CD4-positive, alpha-beta T cell (primary cell): ENCODE data around the gene FAR1. TPM values are rescaled to one million over a fixed set of nuclear protein-coding genes. Genes with fewer than 3 reads are reported as not detected.
"Not testable (repeated sequence)": the region's sequence is repeated elsewhere in the genome, so short reads cannot be mapped to it uniquely, and the experiment has no call there.

Experiments
- ATAC-seq: fragments of 200-7000 bp; cut with Tn5 transposase; one replicate; pipeline ENCODE4 v1.10.0; 2022; ENCODE audit warnings: mild to moderate bottlenecking; ENCODE audit not compliant: poor library complexity
- CTCF ChIA-PET: fragments of 350-600 bp; sonication (Branson Sonifier 250); formaldehyde crosslinking; loops from one replicate; lab custom pipeline; 2021; ENCODE audit warnings: antibody characterized with exemption, inconsistent platforms; lab: Charles Lee
- POLR2A ChIA-PET: fragments of 350-600 bp; sonication (Branson Sonifier 250); formaldehyde crosslinking; loops from one replicate; lab custom pipeline; 2021; ENCODE audit warnings: antibody characterized with exemption, inconsistent platforms; lab: Charles Lee
- DNase-seq, 14 experiments: peaks; one replicate each; pipeline ENCODE4 v3.0.0-alpha.2; 2013 to 2020; ENCODE audit warnings: mixed read lengths in 2 of 14
- H3K27ac ChIP-seq, 2 donors: one replicate each; pipeline versions ENCODE4 v1.5.1 to v1.7.0; 2013; ENCODE audit warnings: low read length in 2 of 2, low read depth in 1 of 2, mild to moderate bottlenecking in 1 of 2
- H3K27me3 ChIP-seq, 2 experiments: 1 replicate in 1 of 2; 2 replicates in 1 of 2; pipeline versions ENCODE4 v1.6.1 to v1.7.0; 2013; ENCODE audit warnings: low read length in 2 of 2, control low read depth in 1 of 2, mild to moderate bottlenecking in 1 of 2, moderate library complexity in 1 of 2; ENCODE audit not compliant: insufficient read depth in 2 of 2, control insufficient read depth in 1 of 2
- H3K36me3 ChIP-seq: one replicate; pipeline ENCODE4 v1.6.1; 2013; ENCODE audit warnings: low read length, control low read depth; ENCODE audit not compliant: insufficient read depth
- H3K4me1 ChIP-seq: one replicate; pipeline ENCODE4 v1.6.1; 2013; ENCODE audit warnings: low read length, control low read depth; ENCODE audit not compliant: insufficient read depth
- H3K4me3 ChIP-seq: one replicate; pipeline ENCODE4 v1.5.1; 2013; ENCODE audit warnings: mild to moderate bottlenecking, low read length, moderate library complexity
- H3K9me3 ChIP-seq, 2 experiments: 1 replicate in 1 of 2; 2 replicates in 1 of 2; pipeline versions ENCODE4 v1.6.1 to v1.7.0; 2013; ENCODE audit warnings: low read length in 2 of 2, mild to moderate bottlenecking in 2 of 2, control low read depth in 1 of 2, moderate library complexity in 1 of 2; ENCODE audit not compliant: control insufficient read depth in 1 of 2, insufficient read depth in 1 of 2
- H3K27ac Mint-ChIP-seq: one replicate; pipeline ENCODE4 v1.8.0; 2020; ENCODE audit warnings: mixed read lengths
- H3K27me3 Mint-ChIP-seq: one replicate; pipeline ENCODE4 v1.8.0; 2021; ENCODE audit warnings: mixed read lengths
- H3K36me3 Mint-ChIP-seq: one replicate; pipeline ENCODE4 v1.8.0; 2021; ENCODE audit warnings: low read depth, mixed read lengths
- H3K4me1 Mint-ChIP-seq: one replicate; pipeline ENCODE4 v1.8.0; 2021; ENCODE audit warnings: low read depth, mixed read lengths
- H3K4me3 Mint-ChIP-seq: one replicate; pipeline ENCODE4 v1.8.0; 2020; ENCODE audit warnings: mild to moderate bottlenecking, mixed read lengths
- H3K9me3 Mint-ChIP-seq: one replicate; pipeline ENCODE4 v1.8.0; 2020; ENCODE audit warnings: mixed read lengths
- intact Hi-C, 2 experiments: fragments of 100-400 bp; cut with DNase I in 1 of 2; cut with micrococcal nuclease in 1 of 2; formaldehyde crosslinking; loops; one replicate each; pipeline versions ENCODE4 v1.15.1 to v1.9.0; 2023 to 2025; cut with DNase I, micrococcal nuclease
- polyA plus RNA-seq, 2 donors: library from polyadenylated mRNA; unstranded; fragments of 120-200 nt; gene quantifications; one replicate each; pipeline ENCODE4 v1.2.1, GENCODE V29; 2013
- total RNA-seq, 174 experiments: library from RNA in 2 of 174; stranded (reverse) in 2 of 174; gene quantifications; one replicate each; pipeline ENCODE4 v1.2.3 and lab custom pipeline; 2021 to 2026
- TF ChIP-seq, protein P1 (sequence below): fragments of 200-600 bp; IDR thresholded peaks from one replicate; pipeline ENCODE4 v1.8.0; 2022; ENCODE audit warnings: antibody characterized with exemption, mild to moderate bottlenecking

The FAR1 gene
- total RNA-seq (10 to 100 TPM; 28.4 to 29.0 TPM), total RNA-seq (lab: John Stamatoyannopoulos, UW) (32.6 to 129 (median 82.2) reads per million in 172 experiments)
- 24.8 TPM for polyA plus RNA-seq (2013, experiment 1 of 2)
- polyA plus RNA-seq (2013, experiment 2 of 2), result 29.4 TPM

DNA sequence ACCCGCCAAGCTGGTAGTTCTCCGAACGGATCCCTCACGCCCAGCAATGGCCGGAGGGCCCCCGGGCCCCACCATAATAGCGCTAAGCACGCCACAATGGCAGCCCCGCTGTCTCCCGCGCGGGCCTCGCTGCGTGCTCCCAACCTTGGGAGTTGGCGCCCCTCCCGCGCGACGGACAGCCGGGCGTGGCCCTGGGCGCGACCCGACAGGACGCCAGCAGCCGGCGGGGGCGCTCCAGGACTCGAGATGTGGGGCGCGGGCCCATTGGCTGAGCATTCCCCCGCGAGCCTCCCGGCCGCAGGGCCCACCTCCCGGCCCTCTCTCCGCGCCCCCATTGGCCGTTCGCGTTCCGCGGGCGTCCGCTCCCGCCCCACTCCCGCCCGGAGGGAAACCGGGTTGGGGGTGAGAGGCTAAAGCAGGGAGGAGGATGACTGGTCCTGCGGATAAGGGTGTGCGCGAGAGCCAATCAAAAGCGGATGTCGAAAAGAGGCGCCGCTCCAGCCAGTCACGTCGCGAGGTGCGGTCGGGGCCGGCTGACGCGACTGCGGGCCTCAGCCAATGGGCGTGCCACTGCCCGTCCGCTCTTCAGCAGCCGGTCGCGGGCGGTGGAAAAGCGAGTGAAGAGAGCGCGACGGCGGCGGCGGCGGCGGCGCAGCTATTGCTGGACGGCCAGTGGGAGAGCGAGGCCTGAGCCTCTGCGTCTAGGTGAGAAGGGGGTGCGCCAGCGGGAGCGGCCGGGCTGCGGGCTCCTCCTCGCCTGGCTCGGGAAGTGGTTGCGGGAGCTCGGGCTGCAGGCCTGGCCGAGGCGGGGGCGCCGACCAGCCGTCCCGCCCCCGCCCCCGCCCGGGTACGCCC lies at the start of gene FAR1:
FAR1 (plus strand) TSS at position 567 of the 855 bp plus-strand sequence. CDS start 26,098 bp downstream, outside the sequence.
- Histone ChIP-seq H3K27me3 (no peaks in the 10 kb centered on the region), H3K4me3 (peak within 1 kb of the TSS; percentile 85), H3K27ac (peak within 1 kb of the TSS; percentile 33 to 47), H3K9me3 (no peaks in the 10 kb centered on the region), H3K36me3 (no peaks in the 10 kb centered on the region), H3K4me1 (peaks cover 28% of the 10 kb centered on the region)
- peaks cover 8% of the 10 kb centered on the region for H3K27me3 Mint-ChIP-seq
- peaks cover 51% of the 10 kb centered on the region for H3K4me1 Mint-ChIP-seq
- CTCF ChIA-PET, result interaction anchor here (0.6 kb wide), 3 partner anchors 14 to 567 kb away, joined by 3 read pairs; partner anchors contain the start of gene BTBD10
- ATAC-seq (peak; percentile 88), DNase-seq (peak; percentile 90 to 98 (median 94))
- intact Hi-C loops, result loop anchor here (2.0 to 10.0 kb wide), 6 partner anchors 204 to 1554 kb away; partner anchors contain the start of genes BTBD10 (in 2 of the 2), BMAL1 (in 1 of the 2), MICAL2 (in 1 of the 2) and RRAS2 (in 1 of the 2)
- H3K36me3 Mint-ChIP-seq, result peaks cover 5% of the 10 kb centered on the region
- no peaks in the 10 kb centered on the region for H3K9me3 Mint-ChIP-seq
- H3K4me3 Mint-ChIP-seq, result peak within 1 kb of the TSS; percentile 98
- TF ChIP-seq, protein P1, sequence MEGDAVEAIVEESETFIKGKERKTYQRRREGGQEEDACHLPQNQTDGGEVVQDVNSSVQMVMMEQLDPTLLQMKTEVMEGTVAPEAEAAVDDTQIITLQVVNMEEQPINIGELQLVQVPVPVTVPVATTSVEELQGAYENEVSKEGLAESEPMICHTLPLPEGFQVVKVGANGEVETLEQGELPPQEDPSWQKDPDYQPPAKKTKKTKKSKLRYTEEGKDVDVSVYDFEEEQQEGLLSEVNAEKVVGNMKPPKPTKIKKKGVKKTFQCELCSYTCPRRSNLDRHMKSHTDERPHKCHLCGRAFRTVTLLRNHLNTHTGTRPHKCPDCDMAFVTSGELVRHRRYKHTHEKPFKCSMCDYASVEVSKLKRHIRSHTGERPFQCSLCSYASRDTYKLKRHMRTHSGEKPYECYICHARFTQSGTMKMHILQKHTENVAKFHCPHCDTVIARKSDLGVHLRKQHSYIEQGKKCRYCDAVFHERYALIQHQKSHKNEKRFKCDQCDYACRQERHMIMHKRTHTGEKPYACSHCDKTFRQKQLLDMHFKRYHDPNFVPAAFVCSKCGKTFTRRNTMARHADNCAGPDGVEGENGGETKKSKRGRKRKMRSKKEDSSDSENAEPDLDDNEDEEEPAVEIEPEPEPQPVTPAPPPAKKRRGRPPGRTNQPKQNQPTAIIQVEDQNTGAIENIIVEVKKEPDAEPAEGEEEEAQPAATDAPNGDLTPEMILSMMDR, result peak; percentile 70
- peak within 1 kb of the TSS; percentile 88 for H3K27ac Mint-ChIP-seq
- POLR2A ChIA-PET, result interaction anchor here (0.6 to 1.9 kb wide), 3 partner anchors 12 to 289 kb away, joined by 3 to 8 read pairs (median 4); partner anchors contain the start of gene BTBD10

GRCh38 chr11:13620063-13620462 lies 48.4 kb upstream of the FAR1 start:
- Histone ChIP-seq H3K9me3 (peaks cover 8 to 13% of the 10 kb centered on the region in 2 experiments), H3K4me1 (no peaks in the 10 kb centered on the region), H3K4me3 (no peak overlapping the region), H3K36me3 (no peaks in the 10 kb centered on the region), H3K27me3 (no peaks in the 10 kb centered on the region), H3K27ac (no peak overlapping the region)
- H3K4me3 Mint-ChIP-seq, result no peak overlapping the region
- H3K36me3 Mint-ChIP-seq, result no peaks in the 10 kb centered on the region
- POLR2A ChIA-PET, result no interaction called here
- intact Hi-C loops, result no loop called here
- DNase-seq (no peak), ATAC-seq (no peak)
- CTCF ChIA-PET, result interaction anchor here (0.9 kb wide), 1 partner anchor 1474 kb away, joined by 3 read pairs; no protein-coding TSS in a partner anchor
- no peaks in the 10 kb centered on the region for H3K4me1 Mint-ChIP-seq
- no peaks in the 10 kb centered on the region for H3K27me3 Mint-ChIP-seq
- TF ChIP-seq, protein P1, result no peak
- no peak overlapping the region for H3K27ac Mint-ChIP-seq
- peaks cover 18% of the 10 kb centered on the region for H3K9me3 Mint-ChIP-seq

- CTCF ChIA-PET, ATAC-seq, H3K27ac ChIP-seq, H3K27me3 ChIP-seq, intact Hi-C loops, H3K4me1 Mint-ChIP-seq, H3K4me1 ChIP-seq, H3K4me3 ChIP-seq, H3K27ac Mint-ChIP-seq, H3K9me3 ChIP-seq, H3K4me3 Mint-ChIP-seq, H3K36me3 Mint-ChIP-seq, POLR2A ChIA-PET, DNase-seq, H3K36me3 ChIP-seq, H3K9me3 Mint-ChIP-seq: not testable (repeated sequence)
- peaks cover 16% of the 10 kb centered on the region for H3K27me3 Mint-ChIP-seq
Measured at GRCh38 chr11:13626818-13627217, 41.6 kb upstream of the FAR1 start.

- CTCF ChIA-PET, H3K36me3 ChIP-seq, H3K27ac ChIP-seq, H3K4me1 ChIP-seq, H3K4me3 Mint-ChIP-seq, H3K4me3 ChIP-seq, H3K27ac Mint-ChIP-seq, H3K4me1 Mint-ChIP-seq, H3K9me3 ChIP-seq, H3K27me3 ChIP-seq, H3K36me3 Mint-ChIP-seq, H3K9me3 Mint-ChIP-seq, ATAC-seq, POLR2A ChIA-PET, intact Hi-C loops, DNase-seq: not testable (repeated sequence)
- H3K27me3 Mint-ChIP-seq, result peaks cover 28% of the 10 kb centered on the region
Measured at GRCh38 chr11:13628634-13629033, 39.8 kb upstream of the FAR1 start.
